HEK293T (cell line): ENCODE results near the gene TSPAN14.

ENCODE experiments used
- CTCF ChIA-PET: fragments of 350-600 bp; formaldehyde crosslinking; extraction: SDS; loops from one replicate; lab custom pipeline; 2021; ENCODE audit warnings: antibody characterized with exemption, inconsistent platforms; lab: Yijun Ruan, JAX
- POLR2A ChIA-PET: fragments of 350-600 bp; formaldehyde crosslinking; extraction: SDS; loops from one replicate; lab custom pipeline; 2020; ENCODE audit warnings: antibody characterized with exemption, inconsistent platforms; lab: Yijun Ruan, JAX
- DNase-seq: peaks from one replicate; pipeline ENCODE4 v3.0.0; 2012; ENCODE audit warnings: mixed read lengths; ENCODE audit errors: extremely low spot score
- ARNT ChIP-seq: fragments of 450-650 bp; IDR thresholded peaks from 2 replicates; pipeline ENCODE4 v1.6.1; 2017; ENCODE audit warnings: mild to moderate bottlenecking
- BHLHE40 ChIP-seq: fragments of 450-650 bp; IDR thresholded peaks from 2 replicates; pipeline ENCODE4 v1.6.1; 2016; ENCODE audit warnings: mild to moderate bottlenecking, moderate library complexity, borderline replicate concordance
- CTBP1 ChIP-seq: fragments of 450-650 bp; IDR thresholded peaks from 2 replicates; pipeline ENCODE4 v1.6.1; 2016; ENCODE audit warnings: borderline replicate concordance
- ELF4 ChIP-seq: fragments of 450-650 bp; IDR thresholded peaks from 2 replicates; pipeline ENCODE4 v1.6.1; 2017; ENCODE audit warnings: antibody characterized with exemption
- FOXA1 ChIP-seq: fragments of 450-650 bp; IDR thresholded peaks from 2 replicates; pipeline ENCODE4 v1.6.1; 2016; ENCODE audit warnings: mild to moderate bottlenecking
- FOXK2 ChIP-seq: fragments of 450-650 bp; IDR thresholded peaks from 2 replicates; pipeline ENCODE4 v1.6.1; 2016; ENCODE audit warnings: mild to moderate bottlenecking
- FOXM1 ChIP-seq: fragments of 450-650 bp; IDR thresholded peaks from 2 replicates; pipeline ENCODE4 v1.6.1; 2017; ENCODE audit warnings: mild to moderate bottlenecking, borderline replicate concordance
- HDGF ChIP-seq: fragments of 450-650 bp; IDR thresholded peaks from 2 replicates; pipeline ENCODE4 v1.6.1; 2017; ENCODE audit warnings: antibody characterized with exemption, borderline replicate concordance
- L3MBTL2 ChIP-seq: fragments of 450-650 bp; conservative IDR thresholded peaks from 2 replicates; pipeline ENCODE4 v1.6.1; 2016; ENCODE audit warnings: mild to moderate bottlenecking
- LEF1 ChIP-seq: fragments of 450-650 bp; IDR thresholded peaks from 2 replicates; pipeline ENCODE4 v1.6.1; 2017; ENCODE audit warnings: mild to moderate bottlenecking, borderline replicate concordance
- NFRKB ChIP-seq: fragments of 450-650 bp; IDR thresholded peaks from 2 replicates; pipeline ENCODE4 v1.6.1; 2016; ENCODE audit warnings: mild to moderate bottlenecking, moderate library complexity
- PKNOX1 ChIP-seq: fragments of 450-650 bp; IDR thresholded peaks from 2 replicates; pipeline ENCODE4 v1.6.1; 2016
- SP1 ChIP-seq: fragments of 450-650 bp; IDR thresholded peaks from 2 replicates; pipeline ENCODE4 v1.6.1; 2017
- SUZ12 ChIP-seq: fragments of 450-650 bp; IDR thresholded peaks from 2 replicates; pipeline ENCODE4 v1.6.1; 2016; ENCODE audit warnings: mild to moderate bottlenecking
- TARDBP ChIP-seq: fragments of 450-650 bp; IDR thresholded peaks from 2 replicates; pipeline ENCODE4 v1.6.1; 2016
- ZNF384 ChIP-seq: fragments of 450-650 bp; IDR thresholded peaks from 2 replicates; pipeline ENCODE4 v1.6.1; 2016

TSPAN14 gene

GRCh38 chr10:80453842-80454512, at the start of gene TSPAN14:
Gene TSPAN14, plus strand, starts transcription at chr10:80454310. Its CDS starts 34,924 bp downstream, at chr10:80489234.
- no peak for TF ChIP-seq BHLHE40
- no peak for TF ChIP-seq SUZ12
- TF ChIP-seq CTBP1 = no peak
- no peak for TF ChIP-seq ARNT
- no peak for TF ChIP-seq HDGF
- TF ChIP-seq FOXK2 = no peak
- peak; percentile 83 for DNase-seq
- CTCF ChIA-PET = interaction anchor here (2.3 kb wide), 1 partner anchor 51 kb away, joined by 15 read pairs; no protein-coding TSS in a partner anchor
- POLR2A ChIA-PET = no interaction called here

- TF ChIP-seq CTBP1 (no peak), SP1 (no peak), FOXK2 (no peak), ELF4 (no peak), ZNF384 (no peak), LEF1 (no peak), FOXA1 (no peak), L3MBTL2 (no peak), BHLHE40 (no peak)
- CTCF ChIA-PET = interaction anchor here (0.7 to 1.0 kb wide), 2 partner anchors 27 to 33 kb away, joined by 3 read pairs; no protein-coding TSS in a partner anchor
- POLR2A ChIA-PET = no interaction called here
- no peak for DNase-seq
Observed at GRCh38 chr10:80405035-80405434, 49.1 kb upstream of the TSPAN14 start.

- CTCF ChIA-PET = interaction anchor here (0.7 to 1.0 kb wide), 2 partner anchors 27 to 33 kb away, joined by 3 read pairs; no protein-coding TSS in a partner anchor
- POLR2A ChIA-PET = no interaction called here
- DNase-seq = peak; percentile 42
Observed at GRCh38 chr10:80405626-80406025, 48.5 kb upstream of the TSPAN14 start.

GRCh38 chr10:80406204-80406603, 47.9 kb upstream of the TSPAN14 start:
- no peak for DNase-seq
- ChIA-PET POLR2A (no interaction called here), CTCF (interaction anchor here (1.0 kb wide), 1 partner anchor 28 kb away, joined by 3 read pairs; no protein-coding TSS in a partner anchor)
- no peak for TF ChIP-seq FOXA1
- TF ChIP-seq ZNF384 = no peak
- TF ChIP-seq CTBP1 = no peak
- no peak for TF ChIP-seq TARDBP
- no peak for TF ChIP-seq PKNOX1
- no peak for TF ChIP-seq SUZ12
- no peak for TF ChIP-seq ARNT
- TF ChIP-seq BHLHE40 = no peak
- no peak for TF ChIP-seq FOXM1
- TF ChIP-seq SP1 = no peak
- TF ChIP-seq HDGF = no peak
- TF ChIP-seq NFRKB = no peak
- TF ChIP-seq ELF4 = no peak
- TF ChIP-seq FOXK2 = no peak
- TF ChIP-seq L3MBTL2 = no peak
- TF ChIP-seq LEF1 = no peak

More at GRCh38 chr10:80405626-80406025, 48.5 kb upstream of the TSPAN14 start:
- TF ChIP-seq HDGF = no peak
- no peak for TF ChIP-seq CTBP1
- no peak for TF ChIP-seq ZNF384

GRCh38 chr10:80407812-80408241, 46.3 kb upstream of the TSPAN14 start:
- DNase-seq = no peak
- no peak for TF ChIP-seq SP1
- no peak for TF ChIP-seq ARNT
- TF ChIP-seq FOXA1 = no peak
- no peak for TF ChIP-seq CTBP1
- TF ChIP-seq LEF1 = no peak
- TF ChIP-seq NFRKB = no peak
- no peak for TF ChIP-seq TARDBP
- no peak for TF ChIP-seq SUZ12
- POLR2A ChIA-PET = interaction anchor here (0.6 to 1.4 kb wide), 17 partner anchors 9 to 98 kb away, joined by 3 to 11 read pairs (median 4); no protein-coding TSS in a partner anchor
- CTCF ChIA-PET = interaction anchor here (0.5 to 1.0 kb wide), 5 partner anchors 23 to 98 kb away, joined by 3 to 5 read pairs (median 4); no protein-coding TSS in a partner anchor

- TF ChIP-seq L3MBTL2 = peak; percentile 45; the same call in 1 of the 2 replicates
- TF ChIP-seq FOXM1 = no peak
- ChIA-PET POLR2A (interaction anchor here (0.6 to 1.4 kb wide), 17 partner anchors 8 to 97 kb away, joined by 3 to 11 read pairs (median 4); no protein-coding TSS in a partner anchor), CTCF (interaction anchor here (0.5 to 1.0 kb wide), 5 partner anchors 22 to 97 kb away, joined by 3 to 5 read pairs (median 4); no protein-coding TSS in a partner anchor)
- peak; percentile 81 for DNase-seq
Observed at GRCh38 chr10:80408242-80409101, 45.6 kb upstream of the TSPAN14 start, which contains the start of gene PRXL2A. Gene PRXL2A, plus strand, starts transcription at chr10:80408551. Its CDS starts 11,917 bp downstream, at chr10:80420468.

GRCh38 chr10:80409121-80409520, 45.0 kb upstream of the TSPAN14 start:
- ChIA-PET POLR2A (no interaction called here), CTCF (no interaction called here)
- no peak for DNase-seq
- TF ChIP-seq ARNT (no peak), ZNF384 (no peak), L3MBTL2 (no peak)
